ENCODE measurements around the gene KIF6.

DNA sequence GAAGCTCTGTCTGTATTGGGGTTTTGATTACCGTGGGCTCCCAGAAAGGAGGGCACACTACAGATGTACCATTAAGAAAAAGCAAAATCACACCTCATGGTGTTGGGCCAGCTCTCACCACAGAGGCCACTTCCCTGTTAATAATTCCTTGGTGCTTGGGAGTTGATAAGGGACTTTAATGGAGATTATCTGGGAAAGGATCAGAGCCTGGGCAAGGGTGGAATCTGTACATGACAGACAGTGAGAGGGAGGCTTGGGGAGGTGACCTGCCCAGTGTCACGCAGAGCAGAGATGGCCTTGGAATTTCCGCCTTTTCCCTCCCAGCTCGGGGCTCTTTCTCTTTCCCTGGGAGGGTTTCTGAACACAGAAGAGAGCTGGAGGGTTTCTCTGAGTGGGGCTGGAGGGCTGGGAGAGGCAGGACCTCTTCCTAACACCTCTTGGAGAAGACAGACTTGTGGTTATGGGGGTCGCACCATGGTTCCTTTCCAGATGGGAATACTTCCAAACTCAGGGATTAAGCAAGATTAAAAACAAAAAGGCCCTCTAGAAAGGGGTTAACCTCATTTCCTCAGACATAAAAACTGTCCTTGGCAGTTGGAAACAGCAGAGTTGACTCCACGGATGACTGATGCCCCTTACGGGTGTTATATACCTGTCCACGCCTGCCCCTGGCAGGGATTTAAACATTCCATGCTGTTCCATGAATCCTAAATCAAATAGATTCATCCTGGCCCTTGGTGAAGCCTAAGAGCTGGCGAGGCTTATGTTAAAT is 385.9 kb downstream of the KIF6 start:
- TF ChIP-seq CTCF (IDR thresholded peaks at IDR 0.05; ENCODE audit: insufficient read depth, low read length) (no peak), POLR2AphosphoS5 (IDR thresholded peaks at IDR 0.05; ENCODE audit: low read depth) (no peak), GABPA (IDR thresholded peaks at IDR 0.05; ENCODE audit: low read depth) (no peak), REST (IDR thresholded peaks at IDR 0.05; ENCODE audit: insufficient replicate concordance, low read depth) (no peak), SPI1 (IDR thresholded peaks at IDR 0.05; ENCODE audit: borderline replicate concordance, low read depth) (no peak)
